ENCODE data around the gene LCN2.
"Not testable (repeated sequence)": the region's sequence is repeated elsewhere in the genome, so short reads cannot be mapped to it uniquely, and the experiment has no call there.

The LCN2 gene

GRCh38 chr9:128106181-128106939 is 42.9 kb upstream of the LCN2 start:
- H3K27ac ChIP-seq (ENCODE audit: low read depth, low read length), result no peak overlapping the region
- H3K36me3 ChIP-seq (ENCODE audit: insufficient read depth, low read length), result peaks cover 59% of the 10 kb centered on the region
- H3K4me3 ChIP-seq (ENCODE audit: low read length), result no peak overlapping the region
- 95% methylated on average over 23 of the region's 23 CpGs for WGBS
- H3K9me3 ChIP-seq (ENCODE audit: insufficient read depth, low read depth, low read length), result no peaks in the 10 kb centered on the region
- H3K27me3 ChIP-seq (ENCODE audit: insufficient read depth, low read length), result no peaks in the 10 kb centered on the region
- no peak overlapping the region for H3K9ac ChIP-seq (ENCODE audit: low read depth, low read length)
- H3K4me1 ChIP-seq (ENCODE audit: insufficient read depth, low read length), result 0 out of 2 replicates have a peak, but pooled peaks cover 3% of the 10 kb centered on the region

- H3K27ac ChIP-seq (ENCODE audit: low read depth, low read length), result no peak overlapping the region
- H3K4me1 ChIP-seq (ENCODE audit: insufficient read depth, low read length), result 0 out of 2 replicates have a peak, but pooled peaks cover 3% of the 10 kb centered on the region
- 97% methylated on average over 23 of the region's 23 CpGs for WGBS
- H3K4me3 ChIP-seq (ENCODE audit: low read length), result no peak overlapping the region
- no peaks in the 10 kb centered on the region for H3K27me3 ChIP-seq (ENCODE audit: insufficient read depth, low read length)
- peaks cover 54% of the 10 kb centered on the region for H3K36me3 ChIP-seq (ENCODE audit: insufficient read depth, low read length)
- H3K9ac ChIP-seq (ENCODE audit: low read depth, low read length), result no peak overlapping the region
- H3K9me3 ChIP-seq (ENCODE audit: insufficient read depth, low read depth, low read length), result no peaks in the 10 kb centered on the region
Observed at GRCh38 chr9:128106940-128107467, 42.2 kb upstream of the LCN2 start.

- peaks cover 47% of the 10 kb centered on the region for H3K36me3 ChIP-seq (ENCODE audit: insufficient read depth, low read length)
- H3K4me1 ChIP-seq (ENCODE audit: insufficient read depth, low read length), result 0 out of 2 replicates have a peak, but pooled peaks cover 3% of the 10 kb centered on the region
- H3K4me3 ChIP-seq (ENCODE audit: low read length), result no peak overlapping the region
- H3K9ac ChIP-seq (ENCODE audit: low read depth, low read length), result no peak overlapping the region
- no peaks in the 10 kb centered on the region for H3K9me3 ChIP-seq (ENCODE audit: insufficient read depth, low read depth, low read length)
- H3K27me3 ChIP-seq (ENCODE audit: insufficient read depth, low read length), result no peaks in the 10 kb centered on the region
- WGBS, result 91% methylated on average over 18 of the region's 18 CpGs
- H3K27ac ChIP-seq (ENCODE audit: low read depth, low read length), result no peak overlapping the region
Observed at GRCh38 chr9:128107468-128108268, 41.6 kb upstream of the LCN2 start.

DNA sequence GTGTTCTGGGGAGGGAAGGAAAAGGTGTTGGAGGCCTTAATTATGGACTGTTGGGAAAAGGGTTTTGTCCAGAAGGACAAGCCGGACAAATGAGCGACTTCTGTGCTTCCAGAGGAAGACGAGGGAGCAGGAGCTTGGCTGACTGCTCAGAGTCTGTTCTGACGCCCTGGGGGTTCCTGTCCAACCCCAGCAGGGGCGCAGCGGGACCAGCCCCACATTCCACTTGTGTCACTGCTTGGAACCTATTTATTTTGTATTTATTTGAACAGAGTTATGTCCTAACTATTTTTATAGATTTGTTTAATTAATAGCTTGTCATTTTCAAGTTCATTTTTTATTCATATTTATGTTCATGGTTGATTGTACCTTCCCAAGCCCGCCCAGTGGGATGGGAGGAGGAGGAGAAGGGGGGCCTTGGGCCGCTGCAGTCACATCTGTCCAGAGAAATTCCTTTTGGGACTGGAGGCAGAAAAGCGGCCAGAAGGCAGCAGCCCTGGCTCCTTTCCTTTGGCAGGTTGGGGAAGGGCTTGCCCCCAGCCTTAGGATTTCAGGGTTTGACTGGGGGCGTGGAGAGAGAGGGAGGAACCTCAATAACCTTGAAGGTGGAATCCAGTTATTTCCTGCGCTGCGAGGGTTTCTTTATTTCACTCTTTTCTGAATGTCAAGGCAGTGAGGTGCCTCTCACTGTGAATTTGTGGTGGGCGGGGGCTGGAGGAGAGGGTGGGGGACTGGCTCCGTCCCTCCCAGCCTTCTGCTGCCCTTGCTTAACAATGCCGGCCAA is 40.8 kb upstream of the LCN2 start:
- Histone ChIP-seq H3K4me3 (ENCODE audit: low read length) (no peak overlapping the region), H3K9ac (ENCODE audit: low read depth, low read length) (no peak overlapping the region), H3K36me3 (ENCODE audit: insufficient read depth, low read length) (peaks cover 46% of the 10 kb centered on the region), H3K9me3 (ENCODE audit: insufficient read depth, low read depth, low read length) (no peaks in the 10 kb centered on the region), H3K27me3 (ENCODE audit: insufficient read depth, low read length) (no peaks in the 10 kb centered on the region), H3K4me1 (ENCODE audit: insufficient read depth, low read length) (0 out of 2 replicates have a peak, but pooled peaks cover 3% of the 10 kb centered on the region), H3K27ac (ENCODE audit: low read depth, low read length) (no peak overlapping the region)
- 90% methylated on average over 15 of the region's 15 CpGs for WGBS

- Histone ChIP-seq H3K9me3 (ENCODE audit: insufficient read depth, low read depth, low read length) (no peaks in the 10 kb centered on the region), H3K36me3 (ENCODE audit: insufficient read depth, low read length) (peaks cover 44% of the 10 kb centered on the region), H3K27me3 (ENCODE audit: insufficient read depth, low read length) (no peaks in the 10 kb centered on the region), H3K4me1 (ENCODE audit: insufficient read depth, low read length) (0 out of 2 replicates have a peak, but pooled peaks cover 3% of the 10 kb centered on the region), H3K27ac (ENCODE audit: low read depth, low read length) (0 out of 2 replicates have a peak overlapping the region, but pooled peaks have one; percentile 18), H3K9ac (ENCODE audit: low read depth, low read length) (no peak overlapping the region), H3K4me3 (ENCODE audit: low read length) (no peak overlapping the region)
- WGBS, result 86% methylated on average over 19 of the region's 20 CpGs
Observed at GRCh38 chr9:128109050-128109709, 40.1 kb upstream of the LCN2 start.

DNA sequence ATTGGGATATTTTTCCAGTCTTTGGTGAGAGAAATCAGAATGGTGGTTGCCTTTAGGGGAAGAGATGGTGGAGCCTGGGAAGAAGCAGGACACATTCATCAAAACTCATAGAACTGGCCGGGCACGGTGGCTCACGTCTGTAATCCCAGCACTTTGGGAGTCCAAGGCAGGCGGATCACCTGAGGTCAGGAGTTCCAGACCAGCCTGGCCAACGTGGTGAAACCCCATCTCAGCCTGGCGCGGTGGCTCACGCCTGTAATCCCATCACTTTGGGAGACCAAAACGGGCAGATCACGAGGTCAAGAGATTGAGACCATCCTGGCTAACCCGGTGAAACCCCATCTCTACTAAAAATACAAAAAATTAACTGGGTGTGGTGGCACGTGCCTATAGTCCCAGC is 37.5 kb upstream of the LCN2 start:
- H3K4me1 ChIP-seq (ENCODE audit: insufficient read depth, low read length); H3K4me3 ChIP-seq (ENCODE audit: low read length); H3K27me3 ChIP-seq (ENCODE audit: insufficient read depth, low read length); H3K9me3 ChIP-seq (ENCODE audit: insufficient read depth, low read depth, low read length); H3K27ac ChIP-seq (ENCODE audit: low read depth, low read length); H3K9ac ChIP-seq (ENCODE audit: low read depth, low read length): not testable (repeated sequence)
- H3K36me3 ChIP-seq (ENCODE audit: insufficient read depth, low read length), result peaks cover 30% of the 10 kb centered on the region
- WGBS, result 93% methylated on average over 12 of the region's 12 CpGs

GRCh38 chr9:128113526-128114325 is 35.5 kb upstream of the LCN2 start:
- Histone ChIP-seq H3K27me3 (ENCODE audit: insufficient read depth, low read length) (no peaks in the 10 kb centered on the region), H3K4me3 (ENCODE audit: low read length) (no peak overlapping the region), H3K9ac (ENCODE audit: low read depth, low read length) (no peak overlapping the region), H3K36me3 (ENCODE audit: insufficient read depth, low read length) (peaks cover 15% of the 10 kb centered on the region), H3K4me1 (ENCODE audit: insufficient read depth, low read length) (0 out of 2 replicates have a peak, but pooled peaks cover 3% of the 10 kb centered on the region), H3K9me3 (ENCODE audit: insufficient read depth, low read depth, low read length) (no peaks in the 10 kb centered on the region), H3K27ac (ENCODE audit: low read depth, low read length) (no peak overlapping the region)
- 93% methylated on average over 12 of the region's 12 CpGs for WGBS

GRCh38 chr9:128114326-128115186 is 34.7 kb upstream of the LCN2 start:
- Histone ChIP-seq H3K27ac (ENCODE audit: low read depth, low read length) (no peak overlapping the region), H3K36me3 (ENCODE audit: insufficient read depth, low read length) (peaks cover 15% of the 10 kb centered on the region), H3K9ac (ENCODE audit: low read depth, low read length) (no peak overlapping the region), H3K4me1 (ENCODE audit: insufficient read depth, low read length) (no peaks in the 10 kb centered on the region), H3K27me3 (ENCODE audit: insufficient read depth, low read length) (no peaks in the 10 kb centered on the region), H3K9me3 (ENCODE audit: insufficient read depth, low read depth, low read length) (no peaks in the 10 kb centered on the region), H3K4me3 (ENCODE audit: low read length) (no peak overlapping the region)
- 95% methylated on average over 29 of the region's 29 CpGs for WGBS

- Histone ChIP-seq H3K9ac (ENCODE audit: low read depth, low read length) (no peak overlapping the region), H3K4me1 (ENCODE audit: insufficient read depth, low read length) (no peaks in the 10 kb centered on the region), H3K27ac (ENCODE audit: low read depth, low read length) (no peak overlapping the region), H3K9me3 (ENCODE audit: insufficient read depth, low read depth, low read length) (no peaks in the 10 kb centered on the region), H3K27me3 (ENCODE audit: insufficient read depth, low read length) (no peaks in the 10 kb centered on the region), H3K36me3 (ENCODE audit: insufficient read depth, low read length) (peaks cover 18% of the 10 kb centered on the region), H3K4me3 (ENCODE audit: low read length) (no peak overlapping the region)
- WGBS, result 90% methylated on average over 26 of the region's 26 CpGs
Observed at GRCh38 chr9:128115187-128116103, 33.8 kb upstream of the LCN2 start.

Data from HUES64 (cell line).